Stimulated activated CD4-positive, alpha-beta T cell treated with anti-CD3 and anti-CD28 coated beads, Interleukin-1b, Interleukin-23, amount 100 ng/mL, for 48 hours (primary cell): Measurements from ENCODE around the gene ACTBL2.
A peak's percentile ranks its signal among the peaks of the same experiment; 100 is the strongest.

ENCODE experiments used
- DNase-seq: peaks from one replicate; pipeline ENCODE4 v3.0.0-alpha.2; 2020

The ACTBL2 gene

GRCh38 chr5:57448287-57448686 is 34.3 kb downstream of the ACTBL2 start:
- DNase-seq = no peak

- DNase-seq = no peak
Measured at GRCh38 chr5:57447658-57448057, 35.0 kb downstream of the ACTBL2 start.

GRCh38 chr5:57446966-57447365 is 35.6 kb downstream of the ACTBL2 start:
- DNase-seq = no peak

- no peak for DNase-seq
Measured at GRCh38 chr5:57445705-57446037, 36.9 kb downstream of the ACTBL2 start.

GRCh38 chr5:57445006-57445704 is 37.5 kb downstream of the ACTBL2 start:
- DNase-seq = no peak

- peak; percentile 21 for DNase-seq
Measured at GRCh38 chr5:57442080-57442839, 40.4 kb downstream of the ACTBL2 start.

- DNase-seq = no peak
Measured at GRCh38 chr5:57441557-57441956, 41.1 kb downstream of the ACTBL2 start.

GRCh38 chr5:57439601-57440000 is 43.0 kb downstream of the ACTBL2 start:
- no peak for DNase-seq

- no peak for DNase-seq
Measured at GRCh38 chr5:57437976-57438805, 44.4 kb downstream of the ACTBL2 start.

- no peak for DNase-seq
Measured at GRCh38 chr5:57436586-57436985, 46.0 kb downstream of the ACTBL2 start.

- no peak for DNase-seq
Measured at GRCh38 chr5:57435701-57436134, 46.9 kb downstream of the ACTBL2 start.

GRCh38 chr5:57434683-57435082 is 47.9 kb downstream of the ACTBL2 start:
- DNase-seq = no peak

- no peak for DNase-seq
Measured at GRCh38 chr5:57434227-57434640, 48.4 kb downstream of the ACTBL2 start.

GRCh38 chr5:57432876-57433275 is 49.7 kb downstream of the ACTBL2 start:
- no peak for DNase-seq

GRCh38 chr5:57431759-57432158 is 50.9 kb downstream of the ACTBL2 start:
- DNase-seq = no peak
